ENCODE data around the gene ABCG5. TPM values are rescaled to one million over a fixed set of nuclear protein-coding genes. Genes with fewer than 3 reads are reported as not detected.

The ABCG5 gene
- total RNA-seq, 1 donor, result not detected

DNA sequence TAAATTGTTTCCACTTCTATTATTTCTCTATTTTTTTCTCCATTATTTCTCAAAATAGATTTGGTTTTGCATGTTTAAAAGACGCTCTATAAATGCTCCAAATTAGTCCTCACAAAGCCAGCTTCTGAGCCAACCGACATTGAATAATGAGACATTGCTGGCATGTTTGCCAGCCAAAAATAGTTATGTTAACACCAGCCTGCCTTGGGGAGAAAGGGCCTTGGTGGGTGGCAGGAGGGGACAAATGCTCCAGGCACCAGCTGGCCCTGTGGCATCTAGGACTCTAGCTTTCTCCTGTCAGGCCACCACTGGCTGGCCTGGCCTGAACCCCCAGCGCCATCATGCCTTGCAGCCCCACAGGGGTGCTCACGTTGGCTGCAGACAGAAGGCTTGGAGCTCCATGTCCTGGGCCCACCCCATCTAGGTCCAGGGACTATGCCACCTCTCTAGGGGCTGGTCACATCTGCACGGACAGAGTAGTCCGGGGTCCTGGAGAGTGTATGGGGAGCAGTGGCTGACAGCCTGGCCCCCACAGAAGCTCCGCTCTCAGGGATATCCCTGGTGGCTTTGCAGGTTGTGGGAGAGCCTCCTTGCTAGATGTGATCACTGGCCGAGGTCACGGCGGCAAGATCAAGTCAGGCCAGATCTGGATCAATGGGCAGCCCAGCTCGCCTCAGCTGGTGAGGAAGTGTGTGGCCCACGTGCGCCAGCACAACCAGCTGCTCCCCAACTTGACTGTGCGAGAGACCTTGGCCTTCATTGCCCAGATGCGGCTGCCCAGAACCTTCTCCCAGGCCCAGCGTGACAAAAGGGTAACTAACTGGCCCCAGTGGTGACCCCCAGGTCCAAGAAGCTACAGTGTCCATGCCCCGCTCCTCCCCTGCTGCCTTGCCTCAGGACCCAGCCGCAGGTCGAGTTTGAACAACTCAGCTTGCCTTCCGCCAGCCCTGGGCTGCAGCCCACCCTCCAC, 12.7 kb upstream of the ABCG5 start:
- Histone ChIP-seq H3K27ac (ENCODE audit: low read depth, low read length) (no peak overlapping the region), H4K20me1 (ENCODE audit: insufficient read depth, low read length) (no peaks in the 10 kb centered on the region), H3K9me3 (ENCODE audit: low read depth, low read length) (no peaks in the 10 kb centered on the region), H3K4me2 (ENCODE audit: insufficient read depth, low read length) (no peak overlapping the region), H3K79me2 (ENCODE audit: insufficient read depth, low read length) (no peaks in the 10 kb centered on the region), H3K4me1 (ENCODE audit: insufficient read depth, low read length) (no peaks in the 10 kb centered on the region), H2AFZ (ENCODE audit: low read length) (no peak overlapping the region), H3K27me3 (ENCODE audit: insufficient read depth, low read length) (peaks cover 32% of the 10 kb centered on the region), H3K36me3 (ENCODE audit: insufficient read depth, low read length) (no peaks in the 10 kb centered on the region), H3K4me3 (ENCODE audit: insufficient read depth, low read length) (no peak overlapping the region)
- TF ChIP-seq, protein P1, sequence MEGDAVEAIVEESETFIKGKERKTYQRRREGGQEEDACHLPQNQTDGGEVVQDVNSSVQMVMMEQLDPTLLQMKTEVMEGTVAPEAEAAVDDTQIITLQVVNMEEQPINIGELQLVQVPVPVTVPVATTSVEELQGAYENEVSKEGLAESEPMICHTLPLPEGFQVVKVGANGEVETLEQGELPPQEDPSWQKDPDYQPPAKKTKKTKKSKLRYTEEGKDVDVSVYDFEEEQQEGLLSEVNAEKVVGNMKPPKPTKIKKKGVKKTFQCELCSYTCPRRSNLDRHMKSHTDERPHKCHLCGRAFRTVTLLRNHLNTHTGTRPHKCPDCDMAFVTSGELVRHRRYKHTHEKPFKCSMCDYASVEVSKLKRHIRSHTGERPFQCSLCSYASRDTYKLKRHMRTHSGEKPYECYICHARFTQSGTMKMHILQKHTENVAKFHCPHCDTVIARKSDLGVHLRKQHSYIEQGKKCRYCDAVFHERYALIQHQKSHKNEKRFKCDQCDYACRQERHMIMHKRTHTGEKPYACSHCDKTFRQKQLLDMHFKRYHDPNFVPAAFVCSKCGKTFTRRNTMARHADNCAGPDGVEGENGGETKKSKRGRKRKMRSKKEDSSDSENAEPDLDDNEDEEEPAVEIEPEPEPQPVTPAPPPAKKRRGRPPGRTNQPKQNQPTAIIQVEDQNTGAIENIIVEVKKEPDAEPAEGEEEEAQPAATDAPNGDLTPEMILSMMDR (IDR thresholded peaks at IDR 0.05; ENCODE audit: extremely low read depth, low read depth, low read length), result no peak
- DNase-seq (ENCODE audit: insufficient read length, low spot score, missing footprints), result no peak

DNA sequence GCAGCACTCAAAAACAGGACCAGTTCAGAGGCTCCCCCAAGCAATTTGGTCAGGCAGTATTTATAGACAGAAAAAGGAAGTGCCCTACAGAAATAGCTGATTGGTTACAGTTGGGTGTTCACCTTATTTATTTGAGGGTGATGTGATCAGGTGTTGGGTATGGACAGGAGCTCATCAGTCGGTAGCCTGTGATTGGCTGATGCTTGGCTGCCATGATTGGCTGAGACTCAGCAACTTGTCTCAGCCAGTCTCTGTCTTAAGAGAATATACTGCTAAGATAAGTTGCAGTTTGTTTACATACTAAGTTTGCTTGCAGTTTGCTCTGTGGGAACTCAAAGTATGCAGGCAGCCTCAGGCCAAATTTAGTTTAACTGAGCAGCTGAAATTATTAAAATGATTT, 9.6 kb upstream of the ABCG5 start:
- H3K4me1 ChIP-seq (ENCODE audit: insufficient read depth, low read length), result no peaks in the 10 kb centered on the region
- H3K36me3 ChIP-seq (ENCODE audit: insufficient read depth, low read length), result no peaks in the 10 kb centered on the region
- H3K27me3 ChIP-seq (ENCODE audit: insufficient read depth, low read length), result peaks cover 11% of the 10 kb centered on the region
- DNase-seq (ENCODE audit: insufficient read length, low spot score, missing footprints), result no peak
- H3K9me3 ChIP-seq (ENCODE audit: low read depth, low read length), result no peaks in the 10 kb centered on the region
- H2AFZ ChIP-seq (ENCODE audit: low read length), result no peak overlapping the region
- H3K27ac ChIP-seq (ENCODE audit: low read depth, low read length), result no peak overlapping the region
- TF ChIP-seq, protein P1 (IDR thresholded peaks at IDR 0.05; ENCODE audit: extremely low read depth, low read depth, low read length), result no peak
- H3K4me3 ChIP-seq (ENCODE audit: insufficient read depth, low read length), result no peak overlapping the region
- H3K4me2 ChIP-seq (ENCODE audit: insufficient read depth, low read length), result no peak overlapping the region
- H4K20me1 ChIP-seq (ENCODE audit: insufficient read depth, low read length), result no peaks in the 10 kb centered on the region
- H3K79me2 ChIP-seq (ENCODE audit: insufficient read depth, low read length), result no peaks in the 10 kb centered on the region

GRCh38 chr2:43846140-43846793, 7.6 kb upstream of the ABCG5 start:
- Histone ChIP-seq H3K4me1 (ENCODE audit: insufficient read depth, low read length) (no peaks in the 10 kb centered on the region), H2AFZ (ENCODE audit: low read length) (no peak overlapping the region), H3K36me3 (ENCODE audit: insufficient read depth, low read length) (no peaks in the 10 kb centered on the region), H3K27ac (ENCODE audit: low read depth, low read length) (no peak overlapping the region), H3K79me2 (ENCODE audit: insufficient read depth, low read length) (no peaks in the 10 kb centered on the region), H4K20me1 (ENCODE audit: insufficient read depth, low read length) (no peaks in the 10 kb centered on the region), H3K4me3 (ENCODE audit: insufficient read depth, low read length) (no peak overlapping the region), H3K9me3 (ENCODE audit: low read depth, low read length) (no peaks in the 10 kb centered on the region), H3K4me2 (ENCODE audit: insufficient read depth, low read length) (no peak overlapping the region), H3K27me3 (ENCODE audit: insufficient read depth, low read length) (peaks cover 15% of the 10 kb centered on the region)
- DNase-seq (ENCODE audit: insufficient read length, low spot score, missing footprints), result no peak
- TF ChIP-seq, protein P1 (IDR thresholded peaks at IDR 0.05; ENCODE audit: extremely low read depth, low read depth, low read length), result no peak

DNA sequence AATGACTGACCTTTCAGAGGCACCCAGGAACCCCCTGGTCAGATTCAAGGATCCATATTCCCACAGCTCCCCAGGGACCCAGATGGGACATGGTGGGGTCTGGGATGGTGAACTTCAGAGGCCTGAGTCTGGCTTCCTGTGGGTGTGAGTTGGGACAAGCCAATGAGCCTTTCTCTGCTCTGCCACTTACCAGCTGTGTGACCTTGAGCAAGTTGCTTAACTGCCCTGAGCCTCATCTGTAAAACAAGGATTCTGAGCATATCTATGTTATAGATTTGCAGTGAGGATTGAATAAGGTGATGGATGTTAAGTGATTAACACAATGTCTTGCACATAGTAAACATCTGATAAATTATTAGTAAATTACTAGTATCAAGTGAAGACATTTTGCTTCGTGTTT, 6.5 kb upstream of the ABCG5 start:
- Histone ChIP-seq H3K27me3 (ENCODE audit: insufficient read depth, low read length) (peaks cover 20% of the 10 kb centered on the region), H3K79me2 (ENCODE audit: insufficient read depth, low read length) (no peaks in the 10 kb centered on the region), H2AFZ (ENCODE audit: low read length) (no peak overlapping the region), H3K4me3 (ENCODE audit: insufficient read depth, low read length) (no peak overlapping the region), H3K9me3 (ENCODE audit: low read depth, low read length) (no peaks in the 10 kb centered on the region), H3K4me2 (ENCODE audit: insufficient read depth, low read length) (no peak overlapping the region), H3K36me3 (ENCODE audit: insufficient read depth, low read length) (no peaks in the 10 kb centered on the region), H3K4me1 (ENCODE audit: insufficient read depth, low read length) (no peaks in the 10 kb centered on the region), H4K20me1 (ENCODE audit: insufficient read depth, low read length) (no peaks in the 10 kb centered on the region), H3K27ac (ENCODE audit: low read depth, low read length) (no peak overlapping the region)
- DNase-seq (ENCODE audit: insufficient read length, low spot score, missing footprints), result no peak
- TF ChIP-seq, protein P1 (IDR thresholded peaks at IDR 0.05; ENCODE audit: extremely low read depth, low read depth, low read length), result no peak

All from osteoblast (primary cell).